Suprapubic skin (tissue), 3 donors: ENCODE measurements around the gene TCHH.

ENCODE experiments used
- CTCF ChIP-seq, 2 donors: fragments of 200-600 bp in 1 of 2; fragments of 450-650 bp in 1 of 2; sonication (generic) in 1 of 2; IDR thresholded peaks; one replicate each; pipeline ENCODE4 v1.5.1; 2016 to 2019; ENCODE audit warnings: antibody characterized with exemption in 2 of 2, mild to moderate bottlenecking in 1 of 2, moderate library complexity in 1 of 2
- EP300 ChIP-seq: sonication (generic); formaldehyde crosslinking; IDR thresholded peaks from one replicate; pipeline ENCODE4 v1.6.1; 2017; ENCODE audit warnings: antibody characterized with exemption

GRCh38 chr1:152107031-152107983 is 7.9 kb downstream of the TCHH start:
- no peak for TF ChIP-seq CTCF (IDR thresholded peaks at IDR 0.05)
- no peak for TF ChIP-seq EP300
